Embryonic facial prominence (tissue), 1 donor: ENCODE measurements around the gene CNGA1.
"Not testable (repeated sequence)": the region's sequence is repeated elsewhere in the genome, so short reads cannot be mapped to it uniquely, and the experiment has no call there.

Experiments
- DNase-seq: peaks from one replicate; pipeline ENCODE4 v3.0.0-alpha.2; 2016; ENCODE audit errors: extremely low spot score

The CNGA1 gene

DNA sequence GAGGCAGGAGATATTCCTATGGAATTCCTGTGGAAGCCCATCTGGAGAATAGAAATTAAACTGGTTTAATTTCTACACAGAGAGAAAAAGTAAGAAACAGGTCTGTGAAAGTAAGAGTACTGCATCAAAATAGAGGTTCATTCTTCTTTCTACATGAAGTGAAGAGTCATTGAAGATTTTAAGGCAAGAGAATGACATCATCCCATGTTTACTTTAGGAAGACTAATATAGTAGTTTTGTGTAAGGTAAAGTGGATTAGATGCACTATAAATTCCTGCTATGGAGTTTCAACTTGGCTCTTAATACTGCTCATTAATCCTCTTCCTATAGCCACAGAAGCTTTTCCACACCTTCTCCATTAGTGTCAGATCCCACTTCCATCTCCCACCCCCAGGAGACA lies 47.6 kb downstream of the CNGA1 start:
- DNase-seq = no peak

- no peak for DNase-seq
Measured at GRCh38 chr4:47954677-47955076, 61.8 kb downstream of the CNGA1 start.

GRCh38 chr4:47954245-47954644 lies 62.2 kb downstream of the CNGA1 start:
- DNase-seq = no peak

DNA sequence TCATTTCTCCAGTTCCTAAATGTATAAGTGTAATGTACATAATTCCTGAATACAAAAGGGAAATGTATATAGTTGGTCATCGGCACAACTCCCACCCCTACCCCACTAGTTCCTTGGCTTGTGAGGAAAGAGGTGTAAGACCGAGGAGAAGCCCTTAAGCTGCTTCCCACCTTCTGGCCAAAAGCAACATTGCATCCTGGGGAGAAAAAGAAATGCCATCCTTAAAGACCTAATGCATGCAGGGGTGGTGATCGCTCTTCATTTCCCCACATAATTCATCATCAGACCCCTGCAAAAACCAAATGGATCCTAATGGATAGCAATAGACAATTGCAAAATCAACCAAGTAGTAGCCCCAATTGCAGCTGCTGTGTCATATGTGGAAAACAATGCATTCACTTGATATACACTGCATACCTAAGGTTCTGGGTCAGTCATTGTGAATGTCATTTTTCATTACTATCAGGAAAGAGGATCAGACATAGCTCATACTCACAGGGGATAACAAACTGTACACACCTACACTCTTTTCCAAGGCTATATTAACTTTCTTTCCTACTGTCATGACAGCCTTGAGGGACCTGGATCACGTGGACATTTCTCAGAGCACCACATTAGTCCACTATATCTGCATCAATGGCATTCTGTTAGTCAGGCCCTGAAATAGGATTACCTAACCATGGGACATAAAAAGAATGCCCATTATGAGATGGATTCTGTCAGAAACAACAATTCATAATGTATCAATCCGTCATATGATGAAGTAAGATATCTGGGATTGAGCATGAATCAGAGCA lies 70.4 kb downstream of the CNGA1 start:
- DNase-seq = no peak

GRCh38 chr4:47942081-47942819 lies 74.2 kb downstream of the CNGA1 start:
- DNase-seq = no peak

- no peak for DNase-seq
Measured at GRCh38 chr4:47939456-47939855, 77.0 kb downstream of the CNGA1 start.

GRCh38 chr4:47936336-47936735 lies 80.1 kb downstream of the CNGA1 start:
- DNase-seq = no peak

GRCh38 chr4:47933840-47934239 lies 82.6 kb downstream of the CNGA1 start:
- peak; percentile 41 for DNase-seq

DNA sequence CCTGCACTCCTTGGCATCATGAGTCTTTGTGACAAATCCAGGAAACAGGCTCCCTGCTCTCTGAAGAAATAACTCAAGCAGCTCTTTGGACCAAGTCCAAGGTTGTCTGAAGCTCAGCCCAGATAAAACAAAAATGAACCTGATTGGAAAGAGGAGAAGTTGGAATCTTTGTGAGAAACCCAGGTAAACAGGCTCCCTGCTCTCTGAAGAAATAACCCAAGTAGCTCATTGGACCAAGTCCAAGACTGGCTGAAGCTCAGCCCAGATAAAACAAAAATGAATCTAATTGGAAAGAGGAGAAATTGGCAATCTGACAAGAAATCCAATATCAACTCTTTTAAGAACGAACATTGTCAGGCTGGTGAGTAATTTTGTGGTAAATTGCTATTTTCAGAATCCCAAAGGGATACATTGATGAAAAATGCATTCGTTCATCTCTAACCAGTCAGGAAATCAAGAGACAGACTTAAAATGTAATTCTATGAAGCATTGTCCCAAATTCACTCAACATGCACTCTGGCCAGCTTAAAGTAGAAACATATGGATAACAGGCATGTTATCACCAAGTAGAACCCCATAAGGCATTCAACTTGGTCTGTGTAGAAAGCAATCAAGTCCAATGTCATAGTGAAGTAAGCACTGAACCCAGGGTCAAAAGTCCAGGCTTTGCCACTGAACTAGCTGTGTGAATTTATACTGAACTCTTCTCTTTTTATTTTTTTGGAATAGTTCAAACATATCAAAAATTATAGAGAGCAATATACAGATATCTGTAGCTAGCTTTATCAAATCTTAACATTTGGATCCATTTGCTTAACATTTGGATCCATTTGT lies 85.3 kb downstream of the CNGA1 start:
- DNase-seq = no peak

GRCh38 chr4:47929682-47930201 lies 86.7 kb downstream of the CNGA1 start:
- DNase-seq = no peak

DNA sequence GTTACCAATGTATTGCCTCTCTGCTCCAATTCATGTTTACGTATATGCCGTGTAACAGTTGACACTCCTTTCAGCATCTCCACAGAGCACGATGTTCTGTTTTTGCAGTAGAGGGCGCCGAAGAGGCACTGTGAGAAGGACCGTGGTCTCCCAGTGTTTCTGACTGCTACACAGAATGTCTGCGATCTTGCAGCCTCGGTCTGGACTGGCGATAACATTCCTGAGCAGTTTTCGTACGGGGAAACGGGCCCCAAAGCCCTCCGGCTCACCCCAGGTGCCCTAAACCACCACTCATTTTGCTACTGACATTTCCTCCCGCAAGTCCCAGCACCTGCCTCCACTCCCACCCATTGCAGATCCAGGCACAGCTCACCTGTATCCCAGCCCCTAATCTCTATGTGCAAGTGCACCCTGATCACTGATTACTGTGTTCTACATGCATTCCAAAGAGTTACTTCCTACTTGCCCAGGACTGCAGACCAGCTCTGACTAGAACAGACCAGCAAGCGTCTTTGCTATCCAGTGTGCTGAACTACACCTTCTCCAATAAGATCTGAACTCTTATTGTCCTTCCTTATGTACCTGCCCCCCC lies 89.7 kb downstream of the CNGA1 start:
- DNase-seq = no peak

- not testable (repeated sequence) for DNase-seq
Measured at GRCh38 chr4:47923261-47923608, 93.2 kb downstream of the CNGA1 start.

GRCh38 chr4:47922436-47923260 lies 93.8 kb downstream of the CNGA1 start:
- DNase-seq = not testable (repeated sequence)

GRCh38 chr4:47917163-47917562 lies 99.3 kb downstream of the CNGA1 start:
- not testable (repeated sequence) for DNase-seq

DNA sequence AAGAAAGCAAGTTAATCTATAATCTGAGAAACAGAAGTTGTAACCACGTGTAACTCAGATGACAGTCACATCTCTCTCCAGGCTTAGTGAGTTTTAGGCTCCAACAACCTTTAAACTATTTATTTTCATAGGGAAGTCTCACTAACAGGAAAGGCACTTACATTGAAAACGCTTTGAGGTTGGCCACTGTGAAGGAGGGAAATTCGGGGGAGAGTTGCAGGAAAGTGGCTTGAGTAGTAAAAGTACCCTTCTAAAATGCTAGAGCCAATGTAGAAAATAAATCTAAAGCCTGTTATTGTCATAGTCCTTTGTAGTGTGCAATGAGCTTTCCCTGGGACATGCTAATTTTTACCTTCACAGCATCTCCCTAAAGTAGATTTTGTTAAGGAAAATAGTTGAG lies 101.1 kb downstream of the CNGA1 start:
- DNase-seq = no peak

DNA sequence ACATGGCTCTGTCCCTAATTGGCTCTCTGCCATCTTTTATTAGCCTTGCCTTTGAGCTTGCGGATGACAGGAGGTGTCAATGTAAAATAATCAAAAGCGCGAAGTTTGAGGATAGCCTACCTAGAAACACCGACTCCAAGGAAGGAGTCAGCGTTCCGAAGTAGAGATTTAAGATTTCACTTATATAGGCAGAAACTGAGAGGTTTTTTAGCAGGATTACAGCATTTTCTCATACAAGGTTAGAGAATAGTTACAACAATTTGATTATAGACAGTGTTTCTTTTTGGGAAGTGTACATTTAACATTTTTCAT lies 101.6 kb downstream of the CNGA1 start:
- DNase-seq = no peak

GRCh38 chr4:47914220-47914925 lies 102.1 kb downstream of the CNGA1 start, which contains the start of gene NFXL1:
Gene NFXL1, minus strand, starts transcription at chr4:47914583. Its CDS starts 380 bp downstream, at chr4:47914203.
- peak; percentile 95 for DNase-seq

DNA sequence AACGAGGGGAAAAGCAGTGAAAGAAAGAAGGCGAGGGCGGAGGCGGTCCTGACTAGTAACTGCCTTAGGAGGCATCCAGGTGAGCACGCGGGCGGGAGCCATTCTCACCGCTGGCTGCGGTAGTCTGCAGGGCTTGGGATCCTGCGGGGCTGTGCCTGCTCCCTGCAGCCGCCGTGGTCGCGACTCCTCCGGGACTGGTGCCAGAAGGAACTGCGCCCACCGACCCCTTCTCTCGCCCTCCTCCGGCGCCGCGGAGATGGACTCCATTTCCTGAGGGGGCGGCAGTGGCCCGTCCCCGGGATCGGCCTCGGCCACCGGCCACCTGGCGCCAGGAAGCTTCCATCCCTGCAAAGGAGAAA lies 102.6 kb downstream of the CNGA1 start:
- no peak for DNase-seq

DNA sequence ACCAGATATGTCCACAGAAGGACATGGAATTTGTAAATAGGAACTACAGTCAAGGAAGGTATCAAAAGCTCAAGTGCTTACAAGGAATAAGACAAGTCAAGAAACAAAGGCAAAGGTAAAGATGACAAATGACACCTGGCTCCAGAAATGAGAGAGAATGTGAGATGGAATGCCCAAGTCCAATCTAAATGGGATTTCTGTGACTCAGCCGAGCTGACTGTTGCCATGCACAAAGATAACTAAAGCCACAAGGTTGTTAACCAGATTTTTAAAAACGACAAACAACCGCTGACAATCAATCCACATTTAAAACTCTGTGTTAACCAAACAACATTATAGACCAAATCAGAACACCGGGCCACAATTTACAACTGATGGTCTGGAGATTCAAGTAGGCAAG lies 103.2 kb downstream of the CNGA1 start:
- no peak for DNase-seq

DNA sequence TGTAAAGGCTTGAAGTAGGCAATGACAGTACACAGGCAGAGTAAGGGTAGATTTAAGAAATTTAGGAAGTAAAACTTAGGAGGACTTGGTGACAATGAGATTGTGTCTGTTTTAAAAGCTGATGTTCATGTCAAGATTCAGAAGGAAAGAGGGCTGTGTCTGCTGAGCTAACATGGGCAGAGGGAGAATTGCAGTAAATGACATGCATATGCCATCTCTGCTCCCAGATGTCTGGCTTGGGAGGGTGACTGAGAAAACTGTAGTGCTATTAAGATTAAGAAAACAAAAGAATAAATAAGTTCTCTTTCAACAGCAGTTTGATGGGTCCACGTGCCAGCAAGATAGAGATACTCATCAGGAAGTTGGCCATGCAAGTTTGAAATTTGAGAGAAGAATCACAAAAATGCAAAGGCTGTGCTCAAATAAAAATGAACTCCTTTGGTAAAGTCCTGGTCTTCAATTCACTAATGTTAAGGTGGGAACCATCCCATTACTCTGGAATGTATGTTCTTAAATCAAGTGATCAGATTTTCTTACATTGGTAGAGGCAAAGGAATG lies 109.3 kb downstream of the CNGA1 start:
- DNase-seq = no peak
